Loucy (cell line): ENCODE data around the gene ANO7.

Source experiments
- H2AFZ ChIP-seq: fragments of 200-600 bp; sonication (generic); 2 replicates; pipeline ENCODE4 v1.6.0; 2016; ENCODE audit warnings: antibody characterized with exemption, mild to moderate bottlenecking, low read length, moderate library complexity
- H3F3A ChIP-seq: fragments of 200-600 bp; 2 replicates; pipeline ENCODE4 v1.6.0; 2016; ENCODE audit warnings: antibody characterized with exemption, low read depth, mild to moderate bottlenecking
- H3K27me3 ChIP-seq: fragments of 200-600 bp; sonication (generic); 2 replicates; pipeline ENCODE4 v1.6.1; 2014; ENCODE audit warnings: low read length, mild to moderate bottlenecking; ENCODE audit not compliant: insufficient read depth, poor library complexity, severe bottlenecking
- H3K36me3 ChIP-seq: fragments of 200-600 bp; sonication (generic); 2 replicates; pipeline ENCODE4 v1.6.1; 2016; ENCODE audit warnings: low read length; ENCODE audit not compliant: insufficient read depth
- H3K4me1 ChIP-seq: fragments of 200-600 bp; sonication (generic); 2 replicates; pipeline ENCODE4 v1.5.1; 2014; ENCODE audit warnings: low read length, mild to moderate bottlenecking; ENCODE audit not compliant: insufficient read depth, poor library complexity, severe bottlenecking
- H3K4me2 ChIP-seq: fragments of 200-600 bp; sonication (generic); 2 replicates; pipeline ENCODE4 v1.6.0; 2014; ENCODE audit warnings: antibody characterized with exemption, low read length, low read depth, mild to moderate bottlenecking; ENCODE audit not compliant: poor library complexity, severe bottlenecking
- H3K4me3 ChIP-seq: fragments of 200-600 bp; sonication (generic); 2 replicates; pipeline ENCODE4 v1.5.1; 2014; ENCODE audit warnings: low read length, mild to moderate bottlenecking, mixed read lengths; ENCODE audit not compliant: poor library complexity, severe bottlenecking
- H3K79me2 ChIP-seq: fragments of 200-600 bp; sonication (generic); 2 replicates; pipeline ENCODE4 v1.6.1; 2014; ENCODE audit warnings: low read length; ENCODE audit not compliant: insufficient read depth
- H3K9ac ChIP-seq: fragments of 200-600 bp; sonication (generic); 2 replicates; pipeline ENCODE4 v1.6.0; 2014; ENCODE audit warnings: mild to moderate bottlenecking, low read depth, low read length, moderate library complexity; ENCODE audit not compliant: poor library complexity, severe bottlenecking
- H3K9me2 ChIP-seq: fragments of 200-600 bp; sonication (generic); replicated peaks from 2 replicates; pipeline ENCODE4 v1.6.1; 2016; ENCODE audit warnings: low read depth, low read length, mixed read lengths
- H3K9me3 ChIP-seq: fragments of 200-600 bp; sonication (generic); 2 replicates; pipeline ENCODE4 v1.6.1; 2014; ENCODE audit warnings: mild to moderate bottlenecking, antibody characterized with exemption, low read length, low read depth; ENCODE audit not compliant: insufficient read depth
- H4K20me1 ChIP-seq: fragments of 200-600 bp; sonication (generic); 2 replicates; pipeline ENCODE4 v1.6.0; 2014; ENCODE audit warnings: antibody characterized with exemption, low read length, mild to moderate bottlenecking; ENCODE audit not compliant: insufficient read depth, poor library complexity, severe bottlenecking
- EZH2phosphoT487 ChIP-seq: fragments of 200-600 bp; IDR thresholded peaks from 2 replicates; pipeline ENCODE4 v1.6.1; 2018; ENCODE audit warnings: antibody characterized with exemption, mild to moderate bottlenecking, moderate library complexity, borderline replicate concordance
- TF ChIP-seq, protein P1 (sequence below): fragments of 200-600 bp; sonication (generic); conservative IDR thresholded peaks from 2 replicates; pipeline ENCODE4 v1.5.1; 2014; ENCODE audit warnings: mild to moderate bottlenecking, antibody characterized with exemption, low read length

ANO7 gene

DNA sequence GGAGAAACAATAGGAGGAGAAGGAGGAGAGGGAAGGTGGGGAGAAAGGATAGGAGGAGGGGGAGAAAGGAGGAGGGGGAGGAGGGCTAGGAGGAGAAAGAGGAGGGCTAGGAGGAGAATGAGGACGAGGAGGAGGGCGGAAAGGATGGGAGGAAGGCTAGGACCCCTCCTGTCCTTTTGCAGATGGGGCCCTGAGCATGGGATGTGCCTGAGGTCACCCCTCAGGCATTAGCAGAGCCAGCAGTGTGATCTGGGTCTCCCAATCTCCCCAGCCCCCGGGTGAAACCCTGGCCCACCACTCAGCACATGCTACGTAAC, 601 bp upstream of the ANO7 start:
- Histone ChIP-seq H2AFZ (no peak overlapping the region), H3K4me3 (no peak overlapping the region), H3K9me2 (no peaks in the 10 kb centered on the region), H3K4me2 (no peak overlapping the region), H3K9me3 (no peaks in the 10 kb centered on the region), H3F3A (no peaks in the 10 kb centered on the region), H3K27me3 (no peaks in the 10 kb centered on the region), H4K20me1 (no peaks in the 10 kb centered on the region), H3K9ac (no peak overlapping the region), H3K36me3 (peaks cover 10% of the 10 kb centered on the region; the same call in 1 of the 2 replicates), H3K4me1 (no peaks in the 10 kb centered on the region), H3K79me2 (no peaks in the 10 kb centered on the region)
- TF ChIP-seq, protein P1, sequence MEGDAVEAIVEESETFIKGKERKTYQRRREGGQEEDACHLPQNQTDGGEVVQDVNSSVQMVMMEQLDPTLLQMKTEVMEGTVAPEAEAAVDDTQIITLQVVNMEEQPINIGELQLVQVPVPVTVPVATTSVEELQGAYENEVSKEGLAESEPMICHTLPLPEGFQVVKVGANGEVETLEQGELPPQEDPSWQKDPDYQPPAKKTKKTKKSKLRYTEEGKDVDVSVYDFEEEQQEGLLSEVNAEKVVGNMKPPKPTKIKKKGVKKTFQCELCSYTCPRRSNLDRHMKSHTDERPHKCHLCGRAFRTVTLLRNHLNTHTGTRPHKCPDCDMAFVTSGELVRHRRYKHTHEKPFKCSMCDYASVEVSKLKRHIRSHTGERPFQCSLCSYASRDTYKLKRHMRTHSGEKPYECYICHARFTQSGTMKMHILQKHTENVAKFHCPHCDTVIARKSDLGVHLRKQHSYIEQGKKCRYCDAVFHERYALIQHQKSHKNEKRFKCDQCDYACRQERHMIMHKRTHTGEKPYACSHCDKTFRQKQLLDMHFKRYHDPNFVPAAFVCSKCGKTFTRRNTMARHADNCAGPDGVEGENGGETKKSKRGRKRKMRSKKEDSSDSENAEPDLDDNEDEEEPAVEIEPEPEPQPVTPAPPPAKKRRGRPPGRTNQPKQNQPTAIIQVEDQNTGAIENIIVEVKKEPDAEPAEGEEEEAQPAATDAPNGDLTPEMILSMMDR: no peak
- no peak for TF ChIP-seq EZH2phosphoT487

DNA sequence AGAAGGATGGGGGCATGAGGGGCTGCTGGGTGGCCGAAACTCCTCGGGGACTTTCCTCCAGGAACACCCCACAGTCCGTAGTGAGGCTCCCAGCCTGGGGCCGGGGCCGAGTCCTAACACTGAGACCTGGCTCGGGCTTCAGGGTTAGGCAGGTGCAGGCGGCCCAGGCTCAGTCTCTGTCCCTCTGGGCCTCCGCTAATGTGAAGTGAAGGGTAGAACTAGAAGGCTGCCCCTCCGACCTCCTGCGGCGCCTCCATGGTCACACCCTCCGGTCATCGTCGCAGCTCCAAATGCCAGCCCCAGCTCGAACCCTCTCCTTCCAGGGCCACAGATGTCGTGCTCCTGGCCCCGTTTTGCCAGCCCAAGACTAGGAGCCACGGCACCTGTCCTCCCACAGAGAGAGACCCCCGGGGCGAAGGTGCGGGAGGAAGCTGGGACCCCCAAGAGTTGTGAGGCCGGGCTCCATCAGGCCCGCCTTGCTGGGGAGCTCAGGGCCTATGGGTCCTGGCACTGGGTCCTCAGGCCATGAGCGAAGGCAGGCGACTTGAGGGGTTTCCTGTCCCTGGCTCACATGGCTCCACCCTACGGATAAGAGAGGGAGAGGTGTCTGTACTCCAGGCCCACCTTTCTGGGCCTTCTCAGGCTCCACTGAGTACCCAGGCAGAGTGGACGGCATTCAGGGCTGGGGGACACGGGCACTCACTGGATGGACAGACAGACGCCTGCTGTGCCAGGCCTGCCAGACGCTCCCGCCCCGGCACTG, 797 bp downstream of the ANO7 start:
- no peaks in the 10 kb centered on the region for H3F3A ChIP-seq
- H3K9me3 ChIP-seq: no peaks in the 10 kb centered on the region
- H3K4me2 ChIP-seq: no peak overlapping the region
- H3K4me3 ChIP-seq: no peak overlapping the region
- TF ChIP-seq, protein P1: no peak
- TF ChIP-seq EZH2phosphoT487: no peak
- no peaks in the 10 kb centered on the region for H4K20me1 ChIP-seq
- no peaks in the 10 kb centered on the region for H3K4me1 ChIP-seq
- H3K9me2 ChIP-seq: no peaks in the 10 kb centered on the region
- no peak overlapping the region for H2AFZ ChIP-seq
- no peaks in the 10 kb centered on the region for H3K27me3 ChIP-seq
- no peaks in the 10 kb centered on the region for H3K36me3 ChIP-seq
- H3K79me2 ChIP-seq: no peaks in the 10 kb centered on the region
- no peak overlapping the region for H3K9ac ChIP-seq

DNA sequence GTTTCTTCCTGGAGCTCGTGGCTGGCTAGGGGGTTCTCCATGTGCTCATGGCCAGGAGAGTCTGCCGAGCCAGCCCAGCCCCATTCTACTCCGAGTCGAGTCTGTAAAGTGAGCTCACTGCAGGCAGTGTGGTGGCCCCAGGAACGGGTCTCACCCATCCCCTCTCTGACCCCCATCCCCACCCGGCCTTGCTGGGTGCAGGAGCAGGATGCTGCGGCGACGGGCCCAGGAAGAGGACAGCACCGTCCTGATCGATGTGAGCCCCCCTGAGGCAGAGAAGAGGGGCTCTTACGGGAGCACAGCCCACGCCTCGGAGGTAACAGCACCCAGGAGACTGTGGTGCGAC, 1.4 kb downstream of the ANO7 start:
- no peak for TF ChIP-seq EZH2phosphoT487
- Histone ChIP-seq H3F3A (no peaks in the 10 kb centered on the region), H3K79me2 (no peaks in the 10 kb centered on the region), H3K9ac (no peak overlapping the region), H3K4me1 (no peaks in the 10 kb centered on the region), H3K9me3 (no peaks in the 10 kb centered on the region), H3K4me3 (no peak overlapping the region), H3K4me2 (no peak overlapping the region), H3K9me2 (no peaks in the 10 kb centered on the region), H4K20me1 (no peaks in the 10 kb centered on the region), H3K27me3 (no peaks in the 10 kb centered on the region), H3K36me3 (no peaks in the 10 kb centered on the region), H2AFZ (no peak overlapping the region)
